VCaP (cell line): ENCODE results near the gene HOXA11.

ENCODE experiments used
- H3K27ac ChIP-seq: fragments of 450-650 bp; 2 replicates; pipeline ENCODE4 v1.5.1; 2017
- TF ChIP-seq, protein P1 (sequence below): fragments of 450-650 bp; conservative IDR thresholded peaks from 2 replicates; pipeline ENCODE4 v1.5.1; 2017; ENCODE audit warnings: mild to moderate bottlenecking, moderate library complexity

HOXA11 gene

DNA sequence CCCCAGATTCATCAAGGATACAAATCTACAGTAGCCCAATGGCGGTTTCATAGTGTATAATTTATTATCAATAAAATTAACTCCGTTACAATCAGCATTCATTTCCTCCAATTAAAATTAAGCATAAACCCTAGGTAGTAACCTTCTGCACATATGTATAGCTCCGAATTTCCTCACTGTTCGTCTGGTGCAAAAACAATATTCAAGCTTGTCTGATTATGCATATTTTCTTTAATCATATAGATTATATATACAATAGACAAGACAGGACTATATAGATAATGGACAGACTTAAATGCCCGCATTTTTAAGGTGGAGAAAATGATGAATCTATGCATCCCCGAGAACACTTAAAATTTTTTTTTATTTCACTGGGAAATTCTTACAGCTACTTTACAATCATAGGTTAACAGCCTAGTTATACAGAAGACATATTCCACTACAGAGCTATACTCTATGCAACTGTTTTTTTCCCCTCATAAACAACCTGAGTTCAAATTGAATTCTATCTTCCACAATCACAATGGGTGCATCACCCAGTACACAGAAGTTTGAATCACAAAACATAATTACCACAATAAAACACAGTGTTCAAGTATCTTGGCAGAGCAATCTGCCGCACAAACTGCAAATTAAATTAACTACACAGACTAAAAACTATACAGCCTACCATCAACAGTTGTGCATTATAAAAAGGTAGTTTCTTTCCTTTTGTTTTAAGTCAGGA, 22.3 kb downstream of the HOXA11 start:
- peak overlapping the region; percentile 99 for H3K27ac ChIP-seq
- TF ChIP-seq, protein P1, sequence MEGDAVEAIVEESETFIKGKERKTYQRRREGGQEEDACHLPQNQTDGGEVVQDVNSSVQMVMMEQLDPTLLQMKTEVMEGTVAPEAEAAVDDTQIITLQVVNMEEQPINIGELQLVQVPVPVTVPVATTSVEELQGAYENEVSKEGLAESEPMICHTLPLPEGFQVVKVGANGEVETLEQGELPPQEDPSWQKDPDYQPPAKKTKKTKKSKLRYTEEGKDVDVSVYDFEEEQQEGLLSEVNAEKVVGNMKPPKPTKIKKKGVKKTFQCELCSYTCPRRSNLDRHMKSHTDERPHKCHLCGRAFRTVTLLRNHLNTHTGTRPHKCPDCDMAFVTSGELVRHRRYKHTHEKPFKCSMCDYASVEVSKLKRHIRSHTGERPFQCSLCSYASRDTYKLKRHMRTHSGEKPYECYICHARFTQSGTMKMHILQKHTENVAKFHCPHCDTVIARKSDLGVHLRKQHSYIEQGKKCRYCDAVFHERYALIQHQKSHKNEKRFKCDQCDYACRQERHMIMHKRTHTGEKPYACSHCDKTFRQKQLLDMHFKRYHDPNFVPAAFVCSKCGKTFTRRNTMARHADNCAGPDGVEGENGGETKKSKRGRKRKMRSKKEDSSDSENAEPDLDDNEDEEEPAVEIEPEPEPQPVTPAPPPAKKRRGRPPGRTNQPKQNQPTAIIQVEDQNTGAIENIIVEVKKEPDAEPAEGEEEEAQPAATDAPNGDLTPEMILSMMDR = no peak

DNA sequence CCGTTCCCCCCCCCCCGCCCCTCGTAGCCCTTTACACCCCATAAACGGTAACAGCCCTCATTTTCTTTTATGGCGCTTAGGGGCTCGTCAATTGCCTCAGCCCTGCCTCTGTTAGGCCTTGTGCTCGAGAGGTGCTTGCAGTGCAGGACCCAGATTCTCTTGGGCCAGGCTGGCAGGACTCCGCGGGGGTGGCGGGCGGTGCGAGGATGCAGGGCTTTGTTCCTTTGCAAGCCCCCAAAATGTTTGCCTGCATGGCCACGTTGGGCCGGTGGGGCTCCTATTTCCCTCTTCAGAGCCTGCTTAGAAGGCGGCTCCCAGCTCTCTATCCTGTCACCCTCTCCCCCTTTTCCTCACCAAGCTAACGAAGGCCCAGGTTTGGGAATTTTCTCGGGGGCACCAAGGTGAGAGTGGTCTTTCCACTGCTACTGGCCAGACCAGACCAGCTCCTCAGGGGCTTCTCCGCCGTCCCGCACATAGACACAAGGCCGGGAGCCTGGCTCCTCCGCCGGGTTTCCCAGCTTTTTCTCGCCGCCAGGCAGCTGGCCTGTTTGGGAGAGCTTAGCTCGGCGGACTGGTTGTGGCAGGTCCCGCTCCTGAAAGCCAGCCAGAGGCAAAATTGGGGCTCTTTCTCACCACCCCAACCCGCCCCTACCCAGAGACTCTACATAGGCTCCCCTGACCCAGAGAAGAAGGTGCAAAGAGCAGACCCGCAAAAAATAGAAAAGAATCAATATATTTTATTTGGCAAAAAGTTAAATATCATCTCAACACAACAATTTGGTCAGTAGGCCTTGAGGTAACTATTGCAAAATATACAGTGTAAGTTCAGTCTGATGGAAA, 23.1 kb downstream of the HOXA11 start:
- TF ChIP-seq, protein P1 = no peak
- H3K27ac ChIP-seq = peak overlapping the region; percentile 99

DNA sequence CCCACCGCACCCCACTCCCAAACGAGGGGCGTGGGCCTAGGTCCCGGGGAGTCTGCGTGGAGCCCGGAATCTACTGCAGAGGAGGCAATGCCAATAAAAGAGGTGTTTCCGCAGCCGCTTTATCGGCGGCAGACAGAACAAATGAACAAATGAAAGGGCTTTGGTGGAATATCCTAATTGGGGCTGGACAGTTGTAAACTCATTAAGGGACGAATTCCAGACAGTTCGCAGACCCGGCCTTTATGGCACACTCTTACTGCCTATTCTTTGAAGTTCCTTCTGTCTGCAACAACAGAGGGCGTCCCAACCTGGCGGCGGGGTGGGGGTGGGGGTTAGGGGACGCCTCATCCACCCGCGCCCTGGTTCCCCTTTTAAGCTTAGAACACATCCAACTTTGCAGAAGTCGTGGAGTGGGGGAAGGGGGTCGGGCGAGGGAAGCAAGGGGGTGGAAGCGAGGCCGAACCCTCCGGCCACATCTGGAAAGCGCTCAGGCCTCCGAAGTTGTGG, 23.8 kb downstream of the HOXA11 start:
- TF ChIP-seq, protein P1 = no peak; the same call in none of the 2 replicates
- H3K27ac ChIP-seq = peak overlapping the region; percentile 99

DNA sequence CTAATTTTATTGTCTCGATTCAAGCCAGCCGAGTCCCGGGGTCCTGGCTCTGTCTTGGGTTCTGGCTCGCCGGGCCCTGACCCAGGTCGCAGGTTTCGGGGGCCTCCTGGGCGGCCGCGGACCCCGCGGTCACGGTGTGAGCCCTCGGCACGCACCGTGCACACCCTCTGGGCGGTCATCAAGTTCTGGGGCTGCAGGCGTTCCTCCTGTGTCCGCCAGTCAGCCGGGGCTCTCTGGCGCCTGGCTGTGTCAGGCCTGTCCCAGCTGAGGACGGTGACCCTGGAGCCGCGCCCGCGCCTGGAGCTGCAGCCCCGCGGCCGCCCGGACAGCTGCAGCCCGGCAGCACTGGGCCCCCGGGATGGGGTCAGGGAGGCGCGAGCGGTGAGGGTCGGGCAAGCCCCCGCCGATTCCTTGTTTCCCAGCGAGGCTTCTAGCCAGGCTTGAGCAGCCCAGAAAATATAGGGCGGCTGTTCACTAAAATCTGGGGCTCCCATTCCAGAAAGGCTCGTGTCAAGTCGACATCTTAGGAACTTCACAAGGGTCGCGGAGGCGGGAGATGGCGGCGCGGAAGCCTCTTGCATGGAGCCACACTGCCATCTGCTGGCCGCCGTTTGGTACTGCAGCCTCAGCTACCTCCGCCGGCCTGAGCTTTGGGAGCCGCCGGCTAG, 24.4 kb downstream of the HOXA11 start:
- peak overlapping the region; percentile 99 for H3K27ac ChIP-seq
- TF ChIP-seq, protein P1 = peak; percentile 96

DNA sequence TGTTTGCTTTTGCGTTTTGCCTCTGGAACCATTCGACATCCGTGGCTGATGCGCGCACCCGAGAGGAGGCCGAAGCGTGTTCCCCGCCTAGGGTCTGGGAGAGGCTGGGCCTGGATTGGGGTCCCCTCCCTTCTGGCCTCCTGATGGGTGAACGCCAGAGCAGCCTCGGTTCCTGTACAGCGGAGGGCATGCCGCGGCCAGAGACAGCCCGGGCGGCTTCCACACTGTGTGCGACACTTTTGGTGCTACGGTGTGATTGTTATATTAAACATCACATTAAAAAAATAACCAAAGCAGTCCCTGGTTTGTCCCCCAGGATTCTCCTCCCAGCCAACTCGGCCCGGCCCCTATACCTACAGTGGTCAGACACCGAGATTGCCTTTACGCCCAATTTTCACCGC, 24.9 kb downstream of the HOXA11 start:
- H3K27ac ChIP-seq = peak overlapping the region; percentile 99
- TF ChIP-seq, protein P1 = no peak

DNA sequence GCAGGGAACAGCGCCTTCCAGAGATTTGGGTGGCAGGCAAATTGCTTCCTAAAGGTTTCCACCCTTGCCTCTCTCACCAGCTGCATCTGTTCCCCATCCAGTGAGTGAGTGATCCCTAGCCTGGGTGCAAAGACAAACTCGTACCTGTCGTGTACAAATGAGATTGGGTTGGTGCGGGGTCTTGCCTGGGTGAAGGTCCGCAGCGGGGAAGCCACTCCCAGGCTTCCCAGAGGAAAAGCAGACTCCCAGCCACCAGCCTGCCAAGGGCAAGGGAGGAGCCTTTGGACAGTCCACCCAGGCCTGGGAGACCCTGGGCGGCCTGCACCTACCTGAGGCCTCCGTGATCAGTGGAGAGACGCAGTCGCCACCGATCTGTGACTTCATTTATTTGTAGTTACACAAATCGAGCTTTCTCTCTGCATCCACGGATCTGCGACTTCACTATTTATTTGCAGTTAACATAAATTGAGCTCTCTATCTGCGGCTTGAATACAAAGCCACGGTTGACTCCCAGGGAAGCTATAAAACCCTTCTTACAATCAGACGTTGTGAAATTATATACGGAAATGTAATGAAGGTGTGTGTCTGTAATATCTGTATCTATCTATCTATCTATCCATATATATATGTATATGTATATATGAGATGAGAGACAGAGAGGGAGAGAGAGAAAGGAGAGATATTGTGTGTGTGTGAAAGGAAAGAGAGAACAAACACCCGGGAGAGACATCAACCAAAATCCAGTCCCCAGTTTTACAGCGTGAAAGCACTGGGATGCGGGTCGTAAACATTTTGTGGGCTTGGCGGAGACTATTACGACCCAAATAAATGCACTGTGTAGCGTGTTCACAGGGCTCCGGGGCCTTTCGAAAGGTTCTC, 25.5 kb downstream of the HOXA11 start:
- peak overlapping the region; percentile 99 for H3K27ac ChIP-seq
- TF ChIP-seq, protein P1 = no peak
